Raji (cell line): ENCODE results near the gene NFIX.

Experiments used
- POLR2A ChIP-seq: IDR thresholded peaks from 2 replicates; pipeline ENCODE4 v1.6.1; 2011; ENCODE audit warnings: low read depth, low read length, control low read depth; ENCODE audit not compliant: insufficient read depth

NFIX gene

GRCh38 chr19:12994701-12995595 lies at the start of gene NFIX:
Gene NFIX, plus strand, starts transcription at chr19:12995475. Its CDS starts 363 bp downstream, at chr19:12995838.
- no peak for TF ChIP-seq POLR2A

DNA sequence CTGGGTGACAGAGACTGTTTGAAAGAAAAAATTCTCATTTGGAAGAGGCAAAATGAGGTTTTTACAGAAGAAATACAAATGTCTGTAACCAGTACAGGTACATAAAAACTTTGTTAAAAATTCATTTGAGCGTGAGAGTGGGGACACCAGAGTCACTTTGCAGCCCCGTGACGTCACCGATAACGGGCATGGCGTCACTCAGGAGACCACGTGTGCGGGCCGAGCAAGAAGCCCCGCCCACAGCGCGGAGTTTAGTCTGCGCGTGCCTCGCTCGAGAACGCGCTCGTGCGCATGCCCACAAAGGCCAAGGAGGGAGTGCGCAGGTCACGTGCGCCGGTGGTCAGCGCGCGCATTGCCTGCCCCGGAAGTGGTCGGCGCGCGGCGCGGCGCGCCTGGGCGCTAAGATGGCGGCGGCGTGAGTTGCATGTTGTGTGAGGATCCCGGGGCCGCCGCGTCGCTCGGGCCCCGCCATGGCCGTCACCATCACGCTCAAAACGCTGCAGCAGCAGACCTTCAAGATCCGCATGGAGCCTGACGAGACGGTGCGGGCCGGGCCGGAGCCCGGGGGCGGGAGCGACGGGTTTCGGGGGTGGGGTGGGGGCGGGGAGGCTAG lies 49.7 kb upstream of the NFIX start, which contains the start of gene RAD23A:
Gene RAD23A (plus strand): TSS at position 384 of the 613 bp plus-strand sequence. CDS start 87 bp downstream, at position 471.
- TF ChIP-seq POLR2A, result peak; percentile 95

DNA sequence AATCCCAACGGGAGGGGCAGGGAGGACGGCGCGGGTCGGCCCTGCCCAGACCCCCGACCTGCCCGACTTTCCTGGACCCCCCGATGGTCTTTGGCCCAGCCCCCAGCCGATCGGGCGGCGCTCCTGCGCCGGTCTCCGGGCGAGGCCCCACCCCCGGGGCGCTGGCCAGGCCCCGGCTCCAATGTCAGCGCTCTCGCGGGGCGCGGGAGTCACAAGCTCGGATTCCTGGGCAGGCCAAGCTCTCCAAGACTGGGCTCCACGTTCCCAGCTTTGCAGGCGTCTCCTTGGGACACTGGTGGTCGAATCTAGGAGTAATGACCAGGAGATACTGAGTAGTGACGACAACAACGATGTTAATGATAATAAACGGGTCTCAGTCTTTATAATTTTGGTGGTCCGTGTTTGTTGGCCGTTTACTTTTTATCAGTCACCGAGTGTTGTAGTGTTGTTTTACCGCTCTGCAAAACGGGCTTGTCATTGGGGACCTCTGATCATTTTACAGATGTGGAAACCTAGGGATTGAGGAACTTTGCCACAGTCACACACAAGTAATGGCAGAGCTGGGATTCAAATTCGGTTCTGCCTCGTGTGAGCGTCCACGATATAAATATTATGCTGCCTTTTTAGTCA lies 49.1 kb upstream of the NFIX start:
- TF ChIP-seq POLR2A, result no peak

- no peak for TF ChIP-seq POLR2A
Observed at GRCh38 chr19:12946731-12947496, 48.4 kb upstream of the NFIX start.

- no peak for TF ChIP-seq POLR2A
Observed at GRCh38 chr19:12947702-12948611, 47.3 kb upstream of the NFIX start.

DNA sequence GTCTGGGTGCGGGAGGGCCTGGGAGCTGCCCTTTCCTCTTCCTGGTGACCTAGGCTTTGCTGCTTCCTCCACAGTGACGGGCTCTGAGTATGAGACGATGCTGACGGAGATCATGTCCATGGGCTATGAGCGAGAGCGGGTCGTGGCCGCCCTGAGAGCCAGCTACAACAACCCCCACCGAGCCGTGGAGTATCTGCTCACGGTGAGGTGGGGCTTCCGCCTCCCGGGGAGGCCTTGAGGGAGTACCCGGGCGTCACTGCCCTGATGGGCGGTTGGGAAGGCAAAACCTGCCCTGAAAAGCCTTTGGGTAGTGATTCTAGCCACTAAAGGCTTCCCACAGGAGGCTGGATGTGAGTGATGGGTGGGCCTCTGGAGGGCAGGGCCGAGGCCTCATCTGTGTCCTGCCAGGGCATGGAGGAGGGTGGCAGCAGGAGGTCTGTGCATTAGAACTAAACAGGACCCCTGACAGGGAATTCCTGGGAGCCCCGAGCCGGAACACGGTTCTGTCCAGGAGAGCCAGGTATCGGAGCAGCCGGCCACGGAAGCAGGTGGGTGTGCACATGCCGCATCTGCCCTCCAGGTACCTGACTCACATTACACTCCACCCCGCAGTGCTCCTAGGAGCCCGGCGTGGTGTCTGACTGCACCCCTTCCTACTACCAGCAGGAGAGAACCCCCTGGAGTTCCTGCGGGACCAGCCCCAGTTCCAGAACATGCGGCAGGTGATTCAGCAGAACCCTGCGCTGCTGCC lies 46.5 kb upstream of the NFIX start:
- TF ChIP-seq POLR2A, result no peak

GRCh38 chr19:12949363-12950283 lies 45.7 kb upstream of the NFIX start:
- no peak for TF ChIP-seq POLR2A

GRCh38 chr19:12952488-12953137 lies 42.7 kb upstream of the NFIX start:
- TF ChIP-seq POLR2A, result no peak

DNA sequence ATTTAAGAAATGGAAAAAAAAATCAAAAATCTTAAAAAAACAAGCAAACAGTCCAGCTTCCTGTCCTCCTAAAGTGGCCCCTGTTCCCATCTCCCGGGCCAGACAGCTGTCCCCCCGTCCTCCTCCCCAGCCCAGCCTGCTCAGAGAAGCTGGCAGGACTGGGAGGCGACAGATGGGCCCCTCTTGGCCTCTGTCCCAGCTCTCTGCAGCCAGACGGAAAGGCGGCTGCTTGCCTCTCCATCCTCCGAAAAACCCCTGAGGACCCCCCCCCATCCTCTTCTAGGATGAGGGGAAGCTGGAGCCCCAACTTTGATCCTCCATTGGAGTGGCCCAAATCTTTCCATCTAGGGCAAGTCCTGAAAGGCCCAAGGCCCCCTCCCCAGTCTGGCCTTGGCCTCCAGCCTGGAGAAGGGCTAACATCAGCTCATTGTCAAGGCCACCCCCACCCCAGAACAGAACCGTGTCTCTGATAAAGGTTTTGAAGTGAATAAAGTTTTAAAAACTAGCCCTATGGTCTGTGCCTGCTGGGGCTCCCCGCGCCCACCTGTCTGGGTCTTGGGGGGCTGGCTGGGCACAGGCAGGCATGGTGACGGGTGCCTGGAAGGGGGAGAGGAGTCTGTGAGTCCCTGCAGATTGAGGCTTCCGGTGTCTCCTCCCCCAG lies 42.0 kb upstream of the NFIX start:
- no peak for TF ChIP-seq POLR2A

DNA sequence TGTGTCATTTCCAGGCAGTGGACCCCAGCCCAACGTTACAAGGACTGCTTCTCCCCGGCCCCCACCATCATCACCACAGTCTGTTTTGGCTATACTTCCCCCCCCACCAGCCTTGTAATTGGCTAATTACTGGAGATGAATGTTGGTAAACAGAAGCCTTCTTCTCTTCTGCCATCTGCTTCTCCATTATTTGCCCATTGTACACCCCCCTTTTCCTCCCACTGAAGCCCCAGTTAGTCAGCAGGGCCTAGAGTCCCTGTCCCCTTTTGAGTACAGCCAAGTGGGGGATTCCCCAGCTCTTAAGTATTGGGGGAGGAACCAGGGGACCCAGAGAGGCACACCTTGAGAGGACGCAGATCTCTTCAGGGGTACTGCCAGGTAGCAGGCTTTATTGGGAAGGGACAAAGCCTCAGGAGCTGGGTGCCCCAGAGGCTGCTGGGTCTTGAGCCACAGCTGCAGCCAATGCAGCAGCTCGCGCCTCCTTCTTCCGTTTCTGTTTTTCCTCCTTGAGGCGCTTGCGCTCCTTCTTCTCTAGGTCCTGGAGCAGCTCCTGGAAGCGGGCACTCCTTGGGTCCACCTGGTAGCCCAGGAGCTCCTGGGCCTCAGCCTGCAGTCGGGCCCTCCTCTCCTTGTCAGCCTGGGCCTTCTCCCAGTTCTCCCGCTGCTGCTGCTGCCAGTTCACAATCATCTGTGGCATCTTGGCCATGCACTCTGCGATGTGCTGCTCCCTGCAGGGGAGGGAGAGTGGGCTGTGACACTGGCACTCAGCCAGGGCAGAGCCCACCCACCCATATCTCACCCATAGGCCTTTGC lies 41.3 kb upstream of the NFIX start:
- no peak for TF ChIP-seq POLR2A

DNA sequence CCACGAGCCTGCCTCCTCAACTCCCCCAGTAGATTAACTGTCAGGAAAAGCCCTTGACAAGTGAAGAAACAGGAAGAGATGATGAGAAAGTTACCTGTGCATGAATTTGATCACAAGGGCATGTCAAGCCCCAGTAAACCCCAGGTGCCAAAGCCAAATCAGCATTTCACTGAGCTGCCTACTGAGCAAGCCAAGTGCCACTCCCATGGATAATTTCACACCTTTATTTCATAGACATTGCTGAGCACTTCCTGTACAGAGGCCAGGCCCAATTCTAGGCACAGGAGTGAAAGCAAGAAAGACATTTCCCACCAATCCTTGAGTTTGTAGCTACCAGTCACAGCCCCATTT lies 40.7 kb upstream of the NFIX start:
- no peak for TF ChIP-seq POLR2A
